Measurements from ENCODE around the gene FAM174A.
"Not testable (repeated sequence)": the region's sequence is repeated elsewhere in the genome, so short reads cannot be mapped to it uniquely, and the experiment has no call there.

The FAM174A gene

GRCh38 chr5:100595812-100596173, 60.6 kb downstream of the FAM174A start:
- Mint-ChIP-seq H3K4me3 (no peak overlapping the region), H3K9me3 (no peaks in the 10 kb centered on the region)

GRCh38 chr5:100598446-100598845, 63.3 kb downstream of the FAM174A start:
- no peak overlapping the region for H3K27ac Mint-ChIP-seq
- no peak overlapping the region for H3K4me3 Mint-ChIP-seq
- no peaks in the 10 kb centered on the region for H3K36me3 Mint-ChIP-seq (ENCODE audit: low read depth)
- no peaks in the 10 kb centered on the region for H3K4me1 Mint-ChIP-seq
- H3K27me3 Mint-ChIP-seq (ENCODE audit: low read depth), result no peaks in the 10 kb centered on the region
- H3K9me3 Mint-ChIP-seq, result no peaks in the 10 kb centered on the region
- no peak for TF ChIP-seq CTCF (IDR thresholded peaks at IDR 0.05; ENCODE audit: unreplicated experiment in 3 of 3)

More at GRCh38 chr5:100595812-100596173, 60.6 kb downstream of the FAM174A start:
- Mint-ChIP-seq H3K4me1 (no peaks in the 10 kb centered on the region), H3K27ac (no peak overlapping the region), H3K36me3 (ENCODE audit: low read depth) (no peaks in the 10 kb centered on the region), H3K27me3 (ENCODE audit: low read depth) (no peaks in the 10 kb centered on the region)
- no peak for TF ChIP-seq CTCF (IDR thresholded peaks at IDR 0.05; ENCODE audit: unreplicated experiment in 3 of 3)

- no peaks in the 10 kb centered on the region for H3K9me3 Mint-ChIP-seq
- no peak overlapping the region for H3K27ac Mint-ChIP-seq
- no peak for TF ChIP-seq CTCF (IDR thresholded peaks at IDR 0.05; ENCODE audit: unreplicated experiment in 3 of 3)
- H3K4me3 Mint-ChIP-seq, result no peak overlapping the region
- H3K4me1 Mint-ChIP-seq, result no peaks in the 10 kb centered on the region
- no peaks in the 10 kb centered on the region for H3K27me3 Mint-ChIP-seq (ENCODE audit: low read depth)
- H3K36me3 Mint-ChIP-seq (ENCODE audit: low read depth), result no peaks in the 10 kb centered on the region
These were observed 65.3 kb downstream of the FAM174A start for GRCh38 chr5:100600298-100600994.

DNA sequence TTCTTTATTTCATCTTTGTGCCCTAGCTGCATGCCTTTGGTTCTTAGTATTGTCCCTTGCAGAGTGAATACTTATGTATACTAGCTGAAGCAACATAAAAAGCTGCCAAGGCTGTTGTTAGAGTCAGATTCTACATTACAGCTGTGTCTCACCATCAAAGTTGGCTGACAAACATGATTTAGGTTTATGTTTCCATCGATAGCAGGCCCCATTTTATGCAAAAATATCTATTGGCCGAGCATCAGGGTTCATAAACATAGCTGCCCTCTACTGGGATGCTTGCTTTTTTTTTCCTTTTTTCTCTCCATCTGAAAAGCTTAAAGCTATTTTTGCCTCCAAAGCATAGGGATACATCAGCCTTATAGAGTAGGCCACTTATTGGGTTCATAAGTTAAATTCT, 68.0 kb downstream of the FAM174A start:
- H3K4me1 Mint-ChIP-seq, result no peaks in the 10 kb centered on the region
- no peaks in the 10 kb centered on the region for H3K9me3 Mint-ChIP-seq
- H3K4me3 Mint-ChIP-seq, result no peak overlapping the region
- no peak overlapping the region for H3K27ac Mint-ChIP-seq
- no peaks in the 10 kb centered on the region for H3K27me3 Mint-ChIP-seq (ENCODE audit: low read depth)
- no peaks in the 10 kb centered on the region for H3K36me3 Mint-ChIP-seq (ENCODE audit: low read depth)
- no peak for TF ChIP-seq CTCF (IDR thresholded peaks at IDR 0.05; ENCODE audit: unreplicated experiment in 3 of 3)

DNA sequence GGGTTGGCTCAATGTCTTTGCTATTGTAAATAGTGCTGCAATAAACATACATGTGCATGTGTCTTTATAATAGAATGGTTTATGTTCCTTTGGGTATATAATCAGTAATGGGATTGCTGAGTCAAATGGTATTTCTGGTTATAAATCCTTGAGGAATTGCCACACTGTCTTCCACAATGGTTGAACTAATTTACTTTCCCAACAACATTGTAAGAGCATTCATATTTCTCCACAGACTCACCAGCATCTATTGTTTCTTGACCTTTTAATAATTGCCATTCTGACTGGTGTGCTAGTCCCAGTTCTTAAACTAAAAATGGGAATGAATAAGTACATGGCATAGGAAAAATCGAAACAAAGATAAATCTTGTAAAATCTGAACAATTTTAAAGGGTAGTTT, 68.8 kb downstream of the FAM174A start:
- H3K4me1 Mint-ChIP-seq; H3K27ac Mint-ChIP-seq; H3K27me3 Mint-ChIP-seq (ENCODE audit: low read depth); H3K4me3 Mint-ChIP-seq; H3K9me3 Mint-ChIP-seq; H3K36me3 Mint-ChIP-seq (ENCODE audit: low read depth): not testable (repeated sequence)

- H3K9me3 Mint-ChIP-seq, result peaks cover 6% of the 10 kb centered on the region
- H3K27me3 Mint-ChIP-seq (ENCODE audit: low read depth), result no peaks in the 10 kb centered on the region
- H3K27ac Mint-ChIP-seq, result no peak overlapping the region
- H3K4me3 Mint-ChIP-seq, result no peak overlapping the region
- no peaks in the 10 kb centered on the region for H3K36me3 Mint-ChIP-seq (ENCODE audit: low read depth)
- TF ChIP-seq CTCF (IDR thresholded peaks at IDR 0.05; ENCODE audit: unreplicated experiment in 3 of 3), result no peak
- H3K4me1 Mint-ChIP-seq, result no peaks in the 10 kb centered on the region
These were observed 74.4 kb downstream of the FAM174A start for GRCh38 chr5:100609594-100609993.

All from nephron (organoid).